Measurements from ENCODE around the gene ZNF576.

GRCh38 chr19:43649514-43649913 lies 53.1 kb downstream of the ZNF576 start:
- TF ChIP-seq POLR2AphosphoS5 (IDR thresholded peaks at IDR 0.05), result no peak
- TF ChIP-seq, protein P1, sequence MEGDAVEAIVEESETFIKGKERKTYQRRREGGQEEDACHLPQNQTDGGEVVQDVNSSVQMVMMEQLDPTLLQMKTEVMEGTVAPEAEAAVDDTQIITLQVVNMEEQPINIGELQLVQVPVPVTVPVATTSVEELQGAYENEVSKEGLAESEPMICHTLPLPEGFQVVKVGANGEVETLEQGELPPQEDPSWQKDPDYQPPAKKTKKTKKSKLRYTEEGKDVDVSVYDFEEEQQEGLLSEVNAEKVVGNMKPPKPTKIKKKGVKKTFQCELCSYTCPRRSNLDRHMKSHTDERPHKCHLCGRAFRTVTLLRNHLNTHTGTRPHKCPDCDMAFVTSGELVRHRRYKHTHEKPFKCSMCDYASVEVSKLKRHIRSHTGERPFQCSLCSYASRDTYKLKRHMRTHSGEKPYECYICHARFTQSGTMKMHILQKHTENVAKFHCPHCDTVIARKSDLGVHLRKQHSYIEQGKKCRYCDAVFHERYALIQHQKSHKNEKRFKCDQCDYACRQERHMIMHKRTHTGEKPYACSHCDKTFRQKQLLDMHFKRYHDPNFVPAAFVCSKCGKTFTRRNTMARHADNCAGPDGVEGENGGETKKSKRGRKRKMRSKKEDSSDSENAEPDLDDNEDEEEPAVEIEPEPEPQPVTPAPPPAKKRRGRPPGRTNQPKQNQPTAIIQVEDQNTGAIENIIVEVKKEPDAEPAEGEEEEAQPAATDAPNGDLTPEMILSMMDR (IDR thresholded peaks at IDR 0.05), result no peak

All from suprapubic skin (tissue), 3 donors.